Neutrophil (primary cell): ENCODE data around the gene LRBA.

Source experiments
- H3K27ac ChIP-seq: fragments of 200-600 bp; sonication (generic); 2 replicates; pipeline ENCODE4 v1.5.1; 2016; ENCODE audit warnings: mild to moderate bottlenecking, moderate library complexity
- H3K27me3 ChIP-seq: fragments of 200-600 bp; sonication (generic); 2 replicates; pipeline ENCODE4 v1.6.0; 2016; ENCODE audit warnings: mild to moderate bottlenecking
- H3K36me3 ChIP-seq: fragments of 200-600 bp; sonication (generic); 2 replicates; pipeline ENCODE4 v1.5.1; 2017
- H3K4me1 ChIP-seq, 2 experiments: fragments of 200-600 bp in 1 of 2; sonication (generic) in 1 of 2; 1 replicate in 1 of 2; 2 replicates in 1 of 2; pipeline versions ENCODE4 v1.5.1 to v1.6.1; 2013 to 2016; ENCODE audit warnings: low read depth in 1 of 2, low read length in 1 of 2, mild to moderate bottlenecking in 1 of 2, moderate library complexity in 1 of 2; ENCODE audit not compliant: control insufficient read depth in 1 of 2, insufficient read depth in 1 of 2
- H3K4me3 ChIP-seq, 2 experiments: fragments of 200-600 bp in 1 of 2; sonication (generic) in 1 of 2; 1 replicate in 1 of 2; 2 replicates in 1 of 2; pipeline ENCODE4 v1.5.1; 2013 to 2016; ENCODE audit warnings: low read depth in 1 of 2, low read length in 1 of 2, mild to moderate bottlenecking in 1 of 2, moderate library complexity in 1 of 2
- H3K9me3 ChIP-seq: fragments of 200-600 bp; sonication (generic); 2 replicates; pipeline ENCODE4 v1.5.1; 2016
- TF ChIP-seq, protein P1 (sequence below): fragments of 200-600 bp; sonication (generic); IDR thresholded peaks from 2 replicates; pipeline ENCODE4 v1.5.1; 2016; ENCODE audit warnings: antibody characterized with exemption

LRBA gene

DNA sequence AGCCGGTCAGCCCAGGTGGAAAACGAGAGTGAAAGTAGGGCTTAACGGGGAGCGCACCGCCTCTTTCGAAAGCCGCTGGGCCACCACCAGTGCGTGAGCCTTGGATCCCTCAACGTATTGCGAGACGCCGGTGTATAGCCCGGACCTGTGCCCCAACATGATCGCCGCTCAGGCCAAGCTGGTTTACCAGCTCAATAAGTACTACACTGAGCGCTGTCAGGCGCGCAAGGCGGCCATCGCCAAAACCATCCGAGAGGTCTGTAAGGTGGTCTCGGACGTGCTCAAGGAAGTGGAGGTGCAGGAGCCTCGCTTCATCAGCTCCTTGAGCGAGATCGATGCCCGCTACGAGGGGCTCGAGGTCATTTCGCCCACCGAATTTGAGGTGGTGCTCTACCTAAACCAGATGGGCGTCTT lies 432.2 kb downstream of the LRBA start:
- H3K36me3 ChIP-seq: no peaks in the 10 kb centered on the region
- TF ChIP-seq, protein P1, sequence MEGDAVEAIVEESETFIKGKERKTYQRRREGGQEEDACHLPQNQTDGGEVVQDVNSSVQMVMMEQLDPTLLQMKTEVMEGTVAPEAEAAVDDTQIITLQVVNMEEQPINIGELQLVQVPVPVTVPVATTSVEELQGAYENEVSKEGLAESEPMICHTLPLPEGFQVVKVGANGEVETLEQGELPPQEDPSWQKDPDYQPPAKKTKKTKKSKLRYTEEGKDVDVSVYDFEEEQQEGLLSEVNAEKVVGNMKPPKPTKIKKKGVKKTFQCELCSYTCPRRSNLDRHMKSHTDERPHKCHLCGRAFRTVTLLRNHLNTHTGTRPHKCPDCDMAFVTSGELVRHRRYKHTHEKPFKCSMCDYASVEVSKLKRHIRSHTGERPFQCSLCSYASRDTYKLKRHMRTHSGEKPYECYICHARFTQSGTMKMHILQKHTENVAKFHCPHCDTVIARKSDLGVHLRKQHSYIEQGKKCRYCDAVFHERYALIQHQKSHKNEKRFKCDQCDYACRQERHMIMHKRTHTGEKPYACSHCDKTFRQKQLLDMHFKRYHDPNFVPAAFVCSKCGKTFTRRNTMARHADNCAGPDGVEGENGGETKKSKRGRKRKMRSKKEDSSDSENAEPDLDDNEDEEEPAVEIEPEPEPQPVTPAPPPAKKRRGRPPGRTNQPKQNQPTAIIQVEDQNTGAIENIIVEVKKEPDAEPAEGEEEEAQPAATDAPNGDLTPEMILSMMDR: no peak
- no peak overlapping the region for H3K4me3 ChIP-seq
- H3K9me3 ChIP-seq: peaks cover 7% of the 10 kb centered on the region
- H3K27me3 ChIP-seq: no peaks in the 10 kb centered on the region
- H3K27ac ChIP-seq: no peak overlapping the region
- H3K4me1 ChIP-seq: no peaks in the 10 kb centered on the region

DNA sequence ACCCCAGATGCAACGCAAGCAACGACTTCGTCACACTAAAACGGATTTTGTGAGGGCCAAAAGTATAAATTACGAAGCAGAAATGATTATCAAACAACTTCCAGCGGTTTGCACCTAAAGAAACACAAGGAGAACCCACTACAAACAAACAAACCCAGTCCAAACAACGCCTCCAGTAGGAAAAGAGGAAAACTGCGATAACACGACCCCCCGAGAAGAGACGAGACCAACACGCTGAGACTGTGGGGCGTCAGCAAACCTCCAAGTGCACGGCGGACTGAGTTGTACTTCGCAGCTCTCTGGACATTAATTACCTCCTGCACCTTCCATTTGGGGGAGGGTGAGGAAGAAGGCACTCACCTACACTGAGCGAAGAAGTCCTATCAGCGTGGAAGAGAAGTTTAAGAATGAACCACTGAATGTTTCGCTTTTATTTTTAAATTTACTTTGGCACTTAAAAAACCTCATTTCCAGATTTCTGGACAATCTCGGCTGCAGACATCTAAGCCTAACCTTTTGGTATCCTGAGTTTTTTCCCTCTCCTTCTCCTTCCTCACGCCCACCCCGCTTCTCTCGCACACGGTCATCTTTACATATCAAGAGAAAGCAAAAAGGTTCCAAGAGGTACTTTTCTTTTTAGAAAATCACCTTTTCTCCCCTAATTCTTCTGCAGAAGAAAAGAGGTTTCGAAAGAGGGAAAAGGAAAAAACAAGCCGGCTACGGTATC lies 432.8 kb downstream of the LRBA start, which contains the start of gene MAB21L2:
MAB21L2 (plus strand) TSS at position 6 of the 727 bp plus-strand sequence. CDS start 879 bp downstream, outside the sequence.
- H3K36me3 ChIP-seq: no peaks in the 10 kb centered on the region
- TF ChIP-seq, protein P1: no peak
- no peak within 1 kb of the TSS for H3K27ac ChIP-seq
- peaks cover 7% of the 10 kb centered on the region for H3K9me3 ChIP-seq
- H3K27me3 ChIP-seq: no peaks in the 10 kb centered on the region
- no peak within 1 kb of the TSS for H3K4me3 ChIP-seq
- H3K4me1 ChIP-seq: no peaks in the 10 kb centered on the region

DNA sequence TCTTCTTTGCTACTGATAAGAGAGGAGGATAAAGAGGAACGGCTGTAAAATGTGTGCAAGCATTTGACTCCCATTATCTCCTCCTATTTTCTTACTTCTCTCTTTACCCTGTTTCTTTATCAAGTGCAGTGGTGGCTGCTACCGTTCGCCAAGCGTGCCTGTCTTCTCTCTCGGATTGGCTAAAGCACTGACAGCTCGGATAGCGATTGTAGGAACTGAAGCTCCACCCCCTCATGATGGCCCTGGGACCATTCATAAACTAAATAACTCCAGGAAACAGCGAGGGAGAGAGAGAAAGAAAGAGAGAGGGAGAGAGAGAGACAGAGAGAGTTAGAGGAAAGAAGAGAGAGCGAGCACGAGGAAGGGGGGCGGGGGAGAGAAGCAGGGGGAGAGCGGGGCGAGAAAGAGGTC lies 433.4 kb downstream of the LRBA start:
- Histone ChIP-seq H3K27me3 (no peaks in the 10 kb centered on the region), H3K4me1 (no peaks in the 10 kb centered on the region), H3K9me3 (peaks cover 7% of the 10 kb centered on the region), H3K27ac (no peak overlapping the region), H3K36me3 (no peaks in the 10 kb centered on the region), H3K4me3 (no peak overlapping the region)
- TF ChIP-seq, protein P1: no peak

DNA sequence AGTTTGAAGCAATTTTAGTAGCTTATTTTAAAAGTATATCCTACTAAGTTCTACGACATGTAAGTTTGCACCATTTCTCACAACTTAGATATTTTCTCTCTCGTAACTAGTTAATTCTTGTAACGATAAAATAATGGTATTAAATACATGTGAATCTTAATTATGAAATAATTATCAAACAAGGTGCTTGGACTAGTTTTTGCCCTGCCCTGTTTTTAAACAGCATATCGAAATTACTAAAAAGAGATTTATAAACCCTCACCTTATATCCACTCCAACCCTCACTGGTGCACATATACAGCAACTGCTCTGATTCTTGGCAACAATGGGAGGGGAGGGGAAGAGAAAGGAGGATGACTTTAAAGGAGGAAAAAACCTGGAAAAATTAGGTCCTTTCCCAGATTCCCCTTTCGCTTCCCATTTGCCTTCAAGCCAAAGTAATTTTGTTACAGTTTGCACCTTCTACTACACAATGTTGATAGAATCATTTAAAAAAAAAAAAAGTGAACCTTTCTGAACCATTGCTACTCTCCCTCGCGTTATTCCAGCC lies 434.0 kb downstream of the LRBA start:
- Histone ChIP-seq H3K36me3 (no peaks in the 10 kb centered on the region), H3K9me3 (peaks cover 7% of the 10 kb centered on the region), H3K4me3 (no peak overlapping the region), H3K27me3 (no peaks in the 10 kb centered on the region), H3K4me1 (no peaks in the 10 kb centered on the region), H3K27ac (no peak overlapping the region)
- TF ChIP-seq, protein P1: no peak

DNA sequence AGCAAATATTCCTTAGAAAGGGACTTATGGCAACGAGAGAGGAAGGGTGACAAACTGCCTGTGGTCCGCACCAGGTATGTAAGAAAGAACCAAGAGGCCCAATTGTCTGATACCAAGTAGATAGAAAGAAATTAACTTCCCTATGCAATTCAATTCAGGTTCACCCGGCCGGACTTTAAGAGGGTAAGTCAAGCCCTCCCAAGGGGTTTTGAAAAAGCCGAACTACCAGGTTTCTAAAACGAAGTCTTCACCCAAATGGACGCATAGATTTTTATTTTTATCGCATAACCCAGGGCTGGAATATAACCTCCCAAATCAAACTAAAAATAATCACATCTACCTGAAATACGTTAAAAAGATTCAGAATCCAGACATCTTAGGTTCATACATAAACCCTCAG lies 434.8 kb downstream of the LRBA start:
- no peak overlapping the region for H3K27ac ChIP-seq
- H3K36me3 ChIP-seq: no peaks in the 10 kb centered on the region
- no peak overlapping the region for H3K4me3 ChIP-seq
- no peaks in the 10 kb centered on the region for H3K4me1 ChIP-seq
- no peaks in the 10 kb centered on the region for H3K27me3 ChIP-seq
- TF ChIP-seq, protein P1: no peak
- H3K9me3 ChIP-seq: peaks cover 7% of the 10 kb centered on the region
